ENCODE results near the gene MYH9. TPM values are rescaled to one million over a fixed set of nuclear protein-coding genes. Genes with fewer than 3 reads are reported as not detected.
"Not testable (repeated sequence)": the region's sequence is repeated elsewhere in the genome, so short reads cannot be mapped to it uniquely, and the experiment has no call there.

MYH9 gene
- total and polyA plus RNA-seq, 7 donors: 35.6 to 214 (median 92.0) TPM

- H3K36me3 ChIP-seq (ENCODE audit: insufficient read depth in 1 of 2, low read depth in 1 of 2): peaks cover 0 to 8% of the 10 kb centered on the region in 2 donors
- intact Hi-C loops (cut with DNase I): no loop called here
- 88 to 92% (median 91%) methylated on average over 11 of the region's 11 CpGs for WGBS, 3 donors
Observed at GRCh38 chr22:36267896-36268485, 119.8 kb downstream of the MYH9 start.

GRCh38 chr22:36267058-36267457 lies 120.7 kb downstream of the MYH9 start:
- intact Hi-C loops (cut with DNase I): no loop called here
- Histone ChIP-seq H3K27me3 (ENCODE audit: insufficient read depth in 3 of 3, low read length in 2 of 3) (no peaks in the 10 kb centered on the region), H3K4me3 (no peak overlapping the region), H3K9me3 (no peaks in the 10 kb centered on the region), H3K27ac (no peak overlapping the region), H3K4me1 (no peaks in the 10 kb centered on the region), H3K36me3 (ENCODE audit: insufficient read depth in 1 of 2, low read depth in 1 of 2) (peaks cover 0 to 8% of the 10 kb centered on the region in 2 donors)
- ATAC-seq (no peak), DNase-seq (no peak)
- TF ChIP-seq, protein P1, sequence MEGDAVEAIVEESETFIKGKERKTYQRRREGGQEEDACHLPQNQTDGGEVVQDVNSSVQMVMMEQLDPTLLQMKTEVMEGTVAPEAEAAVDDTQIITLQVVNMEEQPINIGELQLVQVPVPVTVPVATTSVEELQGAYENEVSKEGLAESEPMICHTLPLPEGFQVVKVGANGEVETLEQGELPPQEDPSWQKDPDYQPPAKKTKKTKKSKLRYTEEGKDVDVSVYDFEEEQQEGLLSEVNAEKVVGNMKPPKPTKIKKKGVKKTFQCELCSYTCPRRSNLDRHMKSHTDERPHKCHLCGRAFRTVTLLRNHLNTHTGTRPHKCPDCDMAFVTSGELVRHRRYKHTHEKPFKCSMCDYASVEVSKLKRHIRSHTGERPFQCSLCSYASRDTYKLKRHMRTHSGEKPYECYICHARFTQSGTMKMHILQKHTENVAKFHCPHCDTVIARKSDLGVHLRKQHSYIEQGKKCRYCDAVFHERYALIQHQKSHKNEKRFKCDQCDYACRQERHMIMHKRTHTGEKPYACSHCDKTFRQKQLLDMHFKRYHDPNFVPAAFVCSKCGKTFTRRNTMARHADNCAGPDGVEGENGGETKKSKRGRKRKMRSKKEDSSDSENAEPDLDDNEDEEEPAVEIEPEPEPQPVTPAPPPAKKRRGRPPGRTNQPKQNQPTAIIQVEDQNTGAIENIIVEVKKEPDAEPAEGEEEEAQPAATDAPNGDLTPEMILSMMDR (IDR thresholded peaks at IDR 0.05): no peak
- WGBS, 3 donors: 87 to 93% (median 92%) methylated on average over 4 of the region's 4 CpGs

More at GRCh38 chr22:36267896-36268485, 119.8 kb downstream of the MYH9 start:
- Histone ChIP-seq H3K4me1 (no peaks in the 10 kb centered on the region), H3K4me3 (no peak overlapping the region), H3K27ac (no peak overlapping the region), H3K27me3 (ENCODE audit: insufficient read depth in 3 of 3, low read length in 2 of 3) (no peaks in the 10 kb centered on the region), H3K9me3 (no peaks in the 10 kb centered on the region)
- ATAC-seq (no peak), DNase-seq (no peak)
- TF ChIP-seq, protein P1 (IDR thresholded peaks at IDR 0.05): no peak

DNA sequence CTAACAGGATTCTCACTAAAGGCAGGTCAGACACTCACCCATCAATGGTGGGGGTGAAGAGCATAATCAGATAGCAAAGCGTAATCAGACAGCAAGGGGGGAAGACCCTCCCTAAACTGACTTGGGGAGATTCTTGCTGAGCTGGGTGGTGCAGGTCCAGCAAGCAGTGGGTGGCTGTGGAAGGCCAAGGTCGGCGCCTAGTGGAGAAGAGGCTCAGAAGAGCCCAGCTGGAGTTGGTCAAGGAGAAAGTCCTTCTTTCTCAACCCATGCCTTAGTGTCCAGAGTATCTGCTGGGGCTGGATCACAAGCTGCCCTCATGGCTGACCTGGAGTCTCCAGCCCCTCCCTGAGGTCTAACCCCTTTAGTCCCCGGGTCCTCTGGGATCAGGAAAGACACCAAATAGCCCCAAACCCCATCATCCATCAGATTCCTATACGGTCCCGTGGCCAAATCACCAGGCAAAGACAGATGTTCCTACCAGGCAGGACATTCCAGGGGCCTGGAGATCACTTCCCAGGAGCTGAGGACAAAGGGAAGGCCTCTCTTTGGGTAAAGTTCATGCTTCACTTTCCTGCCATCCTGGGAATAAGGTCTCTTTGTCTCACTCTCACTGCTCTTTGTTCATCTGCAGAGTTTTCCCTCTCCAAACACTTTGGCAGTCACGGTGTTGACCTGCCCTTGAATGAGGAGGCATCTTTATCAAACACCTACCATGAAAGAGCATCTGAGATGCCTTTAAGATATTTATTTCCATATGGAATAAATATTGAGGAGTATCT lies 123.7 kb downstream of the MYH9 start:
- H3K9me3 ChIP-seq; H3K4me3 ChIP-seq; intact Hi-C loops (cut with DNase I); DNase-seq; H3K27me3 ChIP-seq (ENCODE audit: insufficient read depth in 3 of 3, low read length in 2 of 3); H3K36me3 ChIP-seq (ENCODE audit: insufficient read depth in 1 of 2, low read depth in 1 of 2); H3K4me1 ChIP-seq; ATAC-seq; H3K27ac ChIP-seq: not testable (repeated sequence)
- 71 to 80% (median 76%) methylated on average over 7 of the region's 7 CpGs for WGBS, 3 donors

DNA sequence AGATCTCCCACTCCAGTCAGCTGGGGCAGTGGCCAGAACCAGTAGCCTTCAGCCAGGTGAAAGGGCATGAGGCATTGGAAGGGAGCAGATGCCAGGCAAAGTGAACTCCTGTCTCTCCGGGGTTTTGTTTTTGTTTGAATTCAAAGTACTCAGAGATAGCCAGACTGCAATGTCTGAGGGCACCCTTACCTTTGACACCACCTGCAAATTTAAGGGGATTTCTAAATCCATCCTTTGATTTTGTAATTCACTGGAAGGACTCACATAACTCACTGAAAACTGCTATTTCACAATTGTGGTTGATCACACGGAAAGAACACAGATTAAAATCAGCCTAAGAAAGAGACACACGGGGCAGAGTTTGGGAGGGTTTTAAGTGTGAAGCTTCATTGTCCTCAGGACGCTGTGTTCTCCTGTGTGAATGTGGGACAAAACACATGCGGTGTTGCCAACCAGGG lies 124.5 kb downstream of the MYH9 start:
- H3K4me3 ChIP-seq; H3K36me3 ChIP-seq (ENCODE audit: insufficient read depth in 1 of 2, low read depth in 1 of 2); DNase-seq; H3K4me1 ChIP-seq; H3K27me3 ChIP-seq (ENCODE audit: insufficient read depth in 3 of 3, low read length in 2 of 3); intact Hi-C loops (cut with DNase I); H3K9me3 ChIP-seq; H3K27ac ChIP-seq: not testable (repeated sequence)
- 39 to 65% (median 51%) methylated on average over 5 of the region's 5 CpGs for WGBS, 3 donors
- peak in 2 of 4 donors; percentile 26 to 36 for ATAC-seq

- H3K9me3 ChIP-seq; intact Hi-C loops (cut with DNase I); H3K27ac ChIP-seq; H3K4me3 ChIP-seq; H3K4me1 ChIP-seq; DNase-seq; H3K27me3 ChIP-seq (ENCODE audit: insufficient read depth in 3 of 3, low read length in 2 of 3); H3K36me3 ChIP-seq (ENCODE audit: insufficient read depth in 1 of 2, low read depth in 1 of 2): not testable (repeated sequence)
- peak in 1 of 4 donors; percentile 7 for ATAC-seq
- 92 to 97% (median 94%) methylated on average over 3 of the region's 3 CpGs for WGBS, 3 donors
Observed at GRCh38 chr22:36262307-36262706, 125.5 kb downstream of the MYH9 start.

- H3K4me1 ChIP-seq; ATAC-seq; H3K36me3 ChIP-seq (ENCODE audit: insufficient read depth in 1 of 2, low read depth in 1 of 2); intact Hi-C loops (cut with DNase I); H3K27me3 ChIP-seq (ENCODE audit: insufficient read depth in 3 of 3, low read length in 2 of 3); H3K9me3 ChIP-seq; DNase-seq; H3K27ac ChIP-seq; H3K4me3 ChIP-seq: not testable (repeated sequence)
- 72 to 82% (median 80%) methylated on average over 4 to 6 of the region's 6 CpGs for WGBS, 3 donors
Observed at GRCh38 chr22:36261675-36262074, 126.1 kb downstream of the MYH9 start.

Data from psoas muscle (tissue), 8 donors.